HG03097 (cell line): ENCODE data around the gene TBL3.
A peak's percentile ranks its signal among the peaks of the same experiment; 100 is the strongest.

Experiments used
- ATAC-seq: cut with Tn5 transposase; IDR thresholded peaks from one replicate; pipeline ENCODE4 v1.9.1; 2021; ENCODE audit not compliant: unreplicated experiment, low FRiP score

Gene TBL3

GRCh38 chr16:1981398-1981836 is 9.6 kb downstream of the TBL3 start, which contains the start of gene NOXO1:
Gene NOXO1, minus strand, starts transcription at chr16:1981469. Its CDS starts 290 bp downstream, at chr16:1981179.
- no peak for ATAC-seq

DNA sequence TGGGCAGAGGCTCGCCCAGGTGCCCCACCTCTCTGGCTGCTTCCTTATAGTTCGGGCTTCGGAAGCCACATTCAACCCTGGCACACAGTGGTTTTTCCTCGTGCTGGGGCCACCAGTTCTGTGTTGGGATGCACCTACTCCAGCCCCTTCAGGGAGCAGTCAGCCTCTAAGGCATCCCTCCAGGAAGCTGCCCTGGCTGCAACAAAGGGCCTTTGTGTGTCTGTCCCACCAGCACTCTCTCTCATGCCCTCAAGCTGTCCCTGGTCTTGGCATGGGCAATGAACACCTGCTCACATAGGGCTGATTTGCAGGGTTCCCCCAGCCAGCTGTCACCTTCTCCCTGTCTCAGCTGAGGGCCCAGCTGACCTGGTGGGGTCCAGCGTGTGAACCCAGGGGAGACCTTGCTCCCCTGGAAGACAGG is 10.2 kb downstream of the TBL3 start:
- no peak for ATAC-seq

DNA sequence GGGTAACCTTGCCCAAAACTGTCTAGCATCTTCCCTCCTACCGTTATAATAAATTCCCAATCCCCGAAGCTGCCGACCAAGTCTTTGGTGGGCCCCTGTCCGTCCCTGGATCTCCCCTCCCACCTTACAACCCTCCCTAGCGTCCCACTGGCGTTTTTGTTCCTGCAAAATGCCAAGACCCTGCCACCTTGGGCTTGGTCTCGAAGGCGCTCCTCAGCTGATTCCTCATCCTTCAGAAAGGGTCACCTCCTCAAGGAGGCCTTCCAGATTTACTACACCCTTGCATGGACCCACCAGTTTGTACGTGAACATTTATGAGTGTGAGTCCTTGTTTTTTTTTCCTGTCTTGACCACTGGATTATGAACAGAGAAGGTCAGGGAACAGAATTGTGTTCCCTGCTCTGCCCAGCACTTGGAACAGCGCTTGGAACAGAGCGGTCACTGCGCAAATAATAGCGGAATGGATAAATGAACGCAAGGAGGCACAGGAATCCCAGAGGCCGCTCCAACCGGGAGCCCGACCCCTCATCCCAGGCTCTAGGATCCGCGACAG is 11.2 kb downstream of the TBL3 start:
- ATAC-seq, result no peak

GRCh38 chr16:1983544-1984346 is 11.9 kb downstream of the TBL3 start, which contains the start of gene GFER:
Gene GFER, plus strand, starts transcription at chr16:1984193. Its CDS starts 26 bp downstream, at chr16:1984219.
- ATAC-seq, result peak; percentile 72

GRCh38 chr16:1984347-1985225 is 12.7 kb downstream of the TBL3 start:
- no peak for ATAC-seq

GRCh38 chr16:1985466-1986150 is 13.8 kb downstream of the TBL3 start:
- no peak for ATAC-seq

- ATAC-seq, result no peak
Measured at GRCh38 chr16:1987198-1987597, 15.3 kb downstream of the TBL3 start.

DNA sequence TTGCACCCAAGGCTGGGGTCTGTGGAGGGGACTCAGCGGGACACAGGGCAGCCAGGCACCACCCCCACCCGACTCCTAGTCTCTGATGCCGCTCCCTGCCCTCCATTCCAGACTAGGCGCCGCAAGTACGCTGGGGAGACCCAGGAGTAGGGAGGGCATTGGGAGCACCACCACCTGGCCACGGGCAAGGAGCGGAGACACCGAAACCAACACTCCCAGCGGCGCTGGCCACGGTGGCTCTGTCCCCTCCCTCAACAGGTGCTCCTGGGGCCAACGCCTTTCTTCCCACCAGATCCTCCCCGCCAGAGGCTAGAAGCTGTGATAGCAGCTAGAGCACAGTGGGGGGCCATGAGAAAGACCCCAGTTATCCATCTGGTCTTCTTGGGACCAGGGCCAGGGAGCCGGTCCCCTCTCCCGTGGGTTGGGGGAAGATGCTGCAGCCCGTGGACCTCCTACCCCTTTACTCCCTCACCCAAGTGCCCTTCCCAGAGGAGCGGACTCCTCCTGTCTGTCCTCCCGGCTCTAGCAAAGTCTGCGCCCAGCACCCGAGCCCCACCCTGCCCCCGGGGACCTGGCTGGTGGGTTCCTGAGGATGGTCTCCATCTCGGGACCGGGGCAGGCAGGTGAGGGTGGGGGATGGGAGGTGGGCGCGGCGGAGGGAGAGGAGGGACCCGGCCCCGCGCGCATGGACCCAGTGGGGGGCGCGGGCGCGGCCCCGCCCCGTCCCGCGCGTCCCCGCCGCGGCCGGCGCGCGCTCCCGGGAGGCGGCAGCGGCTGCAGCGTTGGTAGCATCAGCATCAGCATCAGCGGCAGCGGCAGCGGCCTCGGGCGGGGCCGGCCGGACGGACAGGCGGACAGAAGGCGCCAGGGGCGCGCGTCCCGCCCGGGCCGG is 17.6 kb downstream of the TBL3 start, which contains the start of gene SYNGR3:
Gene SYNGR3 (plus strand): TSS at position 762 of the 892 bp plus-strand sequence. CDS start 133 bp downstream, outside the sequence.
- no peak for ATAC-seq

- no peak for ATAC-seq
Measured at GRCh38 chr16:1990101-1990350, 18.2 kb downstream of the TBL3 start.

- ATAC-seq, result peak; percentile 1
Measured at GRCh38 chr16:1990351-1991134, 18.7 kb downstream of the TBL3 start.

- peak; percentile 27 for ATAC-seq
Measured at GRCh38 chr16:1991135-1991551, 19.3 kb downstream of the TBL3 start.

DNA sequence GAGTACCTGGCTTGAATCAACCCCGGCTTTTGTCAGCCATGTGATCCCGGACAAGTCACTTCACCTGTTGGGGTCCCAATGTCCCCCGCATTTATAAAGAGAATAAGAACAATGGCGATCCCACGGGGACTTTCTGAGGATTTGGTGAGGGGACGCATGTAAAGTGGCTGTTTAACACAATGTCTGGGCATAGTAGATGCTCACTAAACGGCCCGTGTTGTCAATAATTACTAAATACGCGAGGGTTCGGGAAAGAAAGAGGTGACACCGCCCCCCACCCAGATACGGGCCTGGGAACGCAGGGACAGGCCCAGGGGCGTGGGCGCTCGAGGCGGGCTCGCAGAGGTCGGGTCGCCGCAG is 19.7 kb downstream of the TBL3 start:
- ATAC-seq, result no peak

- ATAC-seq, result peak; percentile 42
Measured at GRCh38 chr16:1991948-1992703, 20.3 kb downstream of the TBL3 start.

- ATAC-seq, result no peak
Measured at GRCh38 chr16:1992704-1993317, 21.0 kb downstream of the TBL3 start.

DNA sequence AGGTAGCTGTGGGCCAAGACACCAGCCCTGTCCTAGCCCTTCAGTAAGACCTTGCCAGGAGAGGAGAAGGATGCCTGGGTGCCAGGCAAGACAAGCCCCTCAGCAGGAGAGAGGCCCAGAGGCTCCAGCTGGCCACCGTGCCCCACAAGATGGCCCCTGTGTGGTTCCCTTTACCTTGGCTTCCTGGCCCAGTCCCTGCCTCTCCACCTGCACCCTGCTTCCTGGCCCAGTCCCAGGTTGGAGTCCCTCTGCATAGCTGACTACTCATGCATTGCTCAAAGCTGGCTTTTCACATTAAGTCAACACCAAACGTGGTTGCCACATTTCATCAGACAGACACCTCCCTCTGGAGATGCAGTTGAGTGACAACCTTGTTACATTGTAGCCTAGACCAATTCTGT is 21.9 kb downstream of the TBL3 start:
- no peak for ATAC-seq

GRCh38 chr16:1997494-1998359 is 25.9 kb downstream of the TBL3 start:
- ATAC-seq, result no peak

GRCh38 chr16:1998360-1998835 is 26.5 kb downstream of the TBL3 start:
- no peak for ATAC-seq
